ENCODE data around the gene LRIT3.

Gene LRIT3

DNA sequence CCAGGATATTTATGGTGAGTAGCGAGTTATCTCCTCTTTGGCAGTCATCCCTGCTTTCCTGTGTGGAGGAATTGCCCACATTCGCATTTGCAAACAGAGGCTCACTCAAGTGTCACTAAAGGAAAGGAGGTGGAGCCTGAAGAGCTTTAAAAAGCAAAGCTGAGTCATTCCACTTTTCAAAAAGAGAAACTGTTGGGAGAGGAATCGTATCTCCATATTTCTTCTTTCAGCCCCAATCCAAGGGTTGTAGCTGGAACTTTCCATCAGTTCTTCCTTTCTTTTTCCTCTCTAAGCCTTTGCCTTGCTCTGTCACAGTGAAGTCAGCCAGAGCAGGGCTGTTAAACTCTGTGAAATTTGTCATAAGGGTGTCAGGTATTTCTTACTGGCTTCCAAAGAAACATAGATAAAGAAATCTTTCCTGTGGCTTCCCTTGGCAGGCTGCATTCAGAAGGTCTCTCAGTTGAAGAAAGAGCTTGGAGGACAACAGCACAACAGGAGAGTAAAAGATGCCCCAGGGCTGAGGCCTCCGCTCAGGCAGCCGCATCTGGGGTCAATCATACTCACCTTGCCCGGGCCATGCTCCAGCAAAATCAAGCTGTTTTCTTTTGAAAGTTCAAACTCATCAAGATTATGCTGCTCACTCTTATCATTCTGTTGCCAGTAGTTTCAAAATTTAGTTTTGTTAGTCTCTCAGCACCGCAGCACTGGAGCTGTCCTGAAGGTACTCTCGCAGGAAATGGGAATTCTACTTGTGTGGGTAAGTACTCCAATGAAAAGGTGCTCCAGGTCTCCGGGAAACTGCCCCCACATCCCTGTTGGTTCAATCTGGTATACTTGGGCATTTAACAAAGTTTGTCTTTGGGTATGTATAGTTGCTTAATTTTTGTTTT, 65.0 kb downstream of the LRIT3 start, which contains the start of gene EGF:
Gene EGF, plus strand, starts transcription at position 178 of the 890 bp plus-strand sequence. Its CDS starts 453 bp downstream, at position 631.
- DNase-seq = no peak

DNA sequence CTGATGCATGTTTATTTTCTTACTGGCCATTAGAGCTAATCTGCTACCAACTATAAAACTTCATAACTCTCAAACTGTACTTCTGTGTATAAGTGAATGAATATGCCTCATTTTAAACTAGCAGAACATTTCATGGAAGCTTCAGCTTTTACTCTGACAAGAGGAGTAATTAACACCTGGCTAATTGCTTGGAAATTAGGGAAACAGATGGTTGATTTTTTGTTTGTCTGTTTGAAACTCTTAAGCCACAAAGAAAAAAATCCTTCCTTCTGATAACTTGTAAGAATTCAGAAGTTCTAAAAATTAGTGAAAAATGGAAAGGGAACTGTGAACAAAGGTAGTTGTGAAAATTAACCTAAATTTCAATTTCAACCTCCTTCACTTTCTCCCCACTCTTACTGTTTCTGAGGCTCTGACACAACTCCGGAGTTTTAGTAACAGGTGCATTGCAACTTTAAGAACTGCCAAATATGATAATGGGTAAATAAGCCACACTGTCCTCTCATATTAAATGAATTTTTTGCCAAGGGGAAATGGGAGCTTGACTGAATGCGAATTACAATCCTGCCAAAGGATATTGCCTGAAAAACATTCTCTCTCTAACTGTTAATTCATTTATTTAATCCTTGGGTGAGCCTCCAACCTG, 65.8 kb downstream of the LRIT3 start:
- DNase-seq = no peak

DNA sequence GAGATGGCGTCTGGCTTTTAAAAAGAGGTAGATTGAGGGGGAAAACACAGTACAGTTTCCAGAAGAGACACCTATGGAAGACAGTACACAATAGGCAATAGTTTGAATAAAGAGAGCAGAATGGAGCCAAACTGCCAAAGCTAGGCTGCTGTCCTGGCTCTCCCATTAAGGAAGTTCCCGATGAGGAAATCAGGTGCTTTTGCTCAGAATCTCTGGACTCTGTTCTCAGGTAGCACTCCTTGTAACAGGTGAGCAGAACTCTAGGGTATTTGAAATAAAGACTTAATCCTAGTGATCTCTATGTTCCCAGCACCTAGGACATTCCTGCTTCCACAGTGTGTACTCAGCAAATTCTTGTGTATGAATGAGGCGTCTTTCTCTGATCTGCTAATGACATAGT, 66.4 kb downstream of the LRIT3 start:
- DNase-seq = no peak

DNA sequence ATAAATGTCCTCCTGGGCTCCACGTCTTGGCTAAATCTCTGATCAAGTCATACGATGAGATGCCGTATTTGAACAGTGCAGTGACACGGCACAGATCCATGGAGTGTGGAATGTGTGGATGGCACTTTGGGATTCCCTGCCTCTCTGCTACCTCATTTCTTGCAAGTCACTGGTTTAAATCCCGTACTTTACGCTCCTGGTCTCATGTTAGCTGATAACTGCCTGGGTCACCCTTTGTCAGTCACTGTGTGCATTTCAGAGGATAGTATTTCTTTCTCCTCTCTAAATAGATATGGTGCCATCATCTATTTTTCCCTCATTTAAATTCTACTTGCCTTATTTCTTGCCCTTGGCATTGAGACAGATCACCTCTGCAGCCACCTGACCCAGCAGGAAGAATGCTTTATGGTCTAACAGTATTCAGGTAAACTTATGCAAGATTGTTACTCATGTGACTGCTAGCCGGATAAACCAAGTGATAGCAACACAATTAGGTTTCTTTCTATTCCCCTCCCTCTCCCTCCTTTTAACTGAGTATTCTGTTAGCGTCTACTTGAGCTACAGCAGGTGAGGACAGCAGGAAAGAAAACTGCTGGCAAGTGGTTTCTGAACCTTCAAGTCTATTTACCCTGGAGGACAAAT, 67.6 kb downstream of the LRIT3 start:
- no peak for DNase-seq

DNA sequence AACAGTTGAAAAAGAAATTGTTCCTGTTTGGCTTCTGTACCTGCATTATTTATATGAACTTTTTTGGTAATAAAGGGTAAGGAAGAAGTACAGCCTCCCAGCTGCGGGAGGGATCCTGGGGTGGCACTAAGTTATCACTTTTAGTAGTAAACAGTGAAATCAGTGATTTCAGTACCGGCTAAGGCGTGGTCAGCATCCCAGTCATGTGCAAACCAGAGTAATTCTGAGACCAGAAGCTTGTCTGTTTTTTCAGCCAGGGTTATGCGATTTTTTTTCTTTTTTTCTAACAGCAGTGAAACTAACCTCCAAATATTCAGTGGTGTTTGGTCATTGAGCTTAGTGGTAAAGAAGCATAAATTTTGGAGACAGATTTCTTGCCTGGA, 68.1 kb downstream of the LRIT3 start:
- no peak for DNase-seq

DNA sequence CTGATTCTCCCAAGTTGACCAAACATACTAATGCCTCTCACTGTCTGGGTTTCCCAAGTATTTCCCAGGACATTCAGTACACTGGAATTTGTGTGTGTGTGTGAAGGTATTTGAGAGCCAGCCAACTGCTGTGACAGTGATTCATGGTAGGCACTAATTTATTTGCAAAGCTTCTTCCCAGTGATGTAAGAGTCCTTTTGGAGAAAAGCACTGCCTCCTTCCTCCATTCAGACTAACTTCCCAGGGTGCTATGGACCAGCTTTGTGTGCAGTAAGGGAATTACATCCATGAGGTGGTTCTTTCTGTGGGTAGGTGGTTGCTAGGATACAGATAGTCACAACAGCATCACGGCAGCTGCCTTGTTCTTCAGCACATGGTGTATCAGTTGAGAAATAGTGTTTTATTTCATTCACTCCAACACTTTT, 73.5 kb downstream of the LRIT3 start:
- no peak for DNase-seq
